Mesendoderm (in vitro differentiated cells): ENCODE results near the gene TBC1D4.

Experiments
- DNase-seq: peaks from one replicate; pipeline ENCODE4 v3.0.0; 2013
- H2AK5ac ChIP-seq: 2 replicates; pipeline ENCODE4 v1.6.1; 2013; ENCODE audit warnings: low read length, inconsistent platforms
- H2BK120ac ChIP-seq: 2 replicates; pipeline ENCODE4 v1.6.1; 2013; ENCODE audit warnings: low read depth, mild to moderate bottlenecking, low read length, moderate library complexity, mixed read lengths
- H2BK15ac ChIP-seq: replicated peaks from 2 replicates; pipeline ENCODE4 v1.6.1; 2013; ENCODE audit warnings: low read depth, mild to moderate bottlenecking, moderate library complexity
- H2BK5ac ChIP-seq: 2 replicates; pipeline ENCODE4 v1.6.1; 2013; ENCODE audit warnings: low read length, inconsistent platforms
- H3K18ac ChIP-seq: 2 replicates; pipeline ENCODE4 v1.6.1; 2013; ENCODE audit warnings: mild to moderate bottlenecking, low read length, mixed read lengths
- H3K23ac ChIP-seq: one replicate; pipeline ENCODE4 v1.6.1; 2013; ENCODE audit warnings: low read length
- H3K27ac ChIP-seq: 2 replicates; pipeline ENCODE4 v1.5.1; 2013; ENCODE audit warnings: low read depth, mild to moderate bottlenecking, inconsistent platforms, low read length, moderate library complexity
- H3K27me3 ChIP-seq: 2 replicates; pipeline ENCODE4 v1.6.1; 2013; ENCODE audit warnings: low read length, control low read depth, mild to moderate bottlenecking, inconsistent platforms; ENCODE audit not compliant: insufficient read depth, poor library complexity
- H3K36me3 ChIP-seq: 2 replicates; pipeline ENCODE4 v1.6.1; 2013; ENCODE audit warnings: low read length, inconsistent platforms; ENCODE audit not compliant: control insufficient read depth, insufficient read depth
- H3K4ac ChIP-seq: one replicate; pipeline ENCODE4 v1.6.1; 2013; ENCODE audit warnings: low read depth, mild to moderate bottlenecking, low read length, moderate library complexity
- H3K4me1 ChIP-seq: 2 replicates; pipeline ENCODE4 v1.6.1; 2013; ENCODE audit warnings: low read depth, low read length, inconsistent platforms; ENCODE audit not compliant: control insufficient read depth
- H3K4me2 ChIP-seq: 2 replicates; pipeline ENCODE4 v1.6.1; 2013; ENCODE audit warnings: low read length
- H3K4me3 ChIP-seq: 2 replicates; pipeline ENCODE4 v1.5.1; 2013; ENCODE audit warnings: mild to moderate bottlenecking, low read length
- H3K56ac ChIP-seq: one replicate; pipeline ENCODE4 v1.6.1; 2013; ENCODE audit warnings: low read length
- H3K79me1 ChIP-seq: 2 replicates; pipeline ENCODE4 v1.6.1; 2013; ENCODE audit warnings: low read length, inconsistent platforms
- H3K79me2 ChIP-seq: 2 replicates; pipeline ENCODE4 v1.6.1; 2013; ENCODE audit warnings: mild to moderate bottlenecking, low read length; ENCODE audit not compliant: control insufficient read depth, insufficient read depth
- H3K9ac ChIP-seq: 2 replicates; pipeline ENCODE4 v1.6.1; 2013; ENCODE audit warnings: low read length, inconsistent platforms
- H4K5ac ChIP-seq: one replicate; pipeline ENCODE4 v1.6.1; 2013; ENCODE audit warnings: low read length
- H4K8ac ChIP-seq: one replicate; pipeline ENCODE4 v1.6.1; 2013; ENCODE audit warnings: low read depth, mild to moderate bottlenecking, control low read depth, low read length, moderate library complexity
- WGBS: extraction: QIAGEN DNeasy Blood & Tissue Kit; methylation state at CpG from one replicate; pipeline ENCODE4 v1.1.7; 2013; ENCODE audit warnings: low lambda C conversion rate, missing lambda C conversion rate; ENCODE audit not compliant: insufficient coverage; ENCODE audit errors: extremely low coverage; 5-methylcytosine and 5-hydroxymethylcytosine counted together

The TBC1D4 gene

DNA sequence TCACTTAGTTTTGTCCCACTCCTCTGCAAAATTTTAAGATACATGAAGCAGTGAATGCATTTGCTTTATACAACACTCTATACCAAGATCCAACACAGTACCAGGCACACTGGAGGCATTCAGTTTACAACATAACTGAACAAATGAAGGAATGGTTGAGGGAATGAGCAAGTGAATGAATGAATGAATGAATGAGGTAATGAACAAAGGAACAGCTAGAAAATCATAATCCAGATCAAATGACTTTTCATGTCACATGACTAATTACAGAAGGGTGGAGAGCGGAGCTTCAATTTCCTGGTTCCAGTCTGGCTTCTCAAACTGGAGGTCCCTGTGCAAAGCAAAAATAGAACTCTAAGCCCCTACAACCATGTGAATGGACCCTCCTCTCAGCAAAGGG, 16.7 kb downstream of the TBC1D4 start:
- no peaks in the 10 kb centered on the region for H3K27me3 ChIP-seq

DNA sequence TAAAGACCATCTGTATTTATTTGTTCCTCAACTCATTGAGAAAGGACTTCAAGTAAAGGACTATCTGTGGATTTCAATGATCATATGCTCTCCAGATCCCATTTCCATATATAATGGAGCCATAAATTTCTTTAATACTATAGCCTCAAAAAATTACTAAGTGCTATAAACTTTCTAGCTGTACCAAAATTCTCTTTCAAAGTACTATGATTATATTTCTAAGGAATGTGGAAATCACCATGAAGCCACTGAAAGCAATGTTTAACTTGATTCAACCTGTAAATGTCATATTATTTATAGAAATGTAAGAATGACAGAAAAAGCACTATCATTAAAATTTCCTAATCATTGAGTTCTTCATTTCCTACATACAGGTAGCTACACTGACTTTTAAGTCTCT, 20.7 kb downstream of the TBC1D4 start:
- Histone ChIP-seq H3K9ac (no peak overlapping the region), H3K27me3 (no peaks in the 10 kb centered on the region), H3K23ac (no peak overlapping the region), H2BK120ac (no peak overlapping the region), H2BK15ac (no peak overlapping the region), H3K27ac (no peak overlapping the region), H4K5ac (no peak overlapping the region), H3K56ac (no peak overlapping the region), H3K79me2 (peaks cover 4% of the 10 kb centered on the region), H2BK5ac (no peak overlapping the region), H2AK5ac (no peak overlapping the region), H3K18ac (no peak overlapping the region), H3K4me3 (no peak overlapping the region), H4K8ac (no peak overlapping the region), H3K4me2 (no peak overlapping the region), H3K36me3 (no peaks in the 10 kb centered on the region), H3K79me1 (peaks cover 8% of the 10 kb centered on the region), H3K4me1 (peaks cover 5% of the 10 kb centered on the region), H3K4ac (no peak overlapping the region)
- DNase-seq = no peak

More for the DNA sequence above, 16.7 kb downstream of the TBC1D4 start:
- DNase-seq = no peak
- Histone ChIP-seq H3K18ac (no peak overlapping the region), H3K27ac (no peak overlapping the region), H3K23ac (no peak overlapping the region), H2BK120ac (no peak overlapping the region), H2AK5ac (no peak overlapping the region), H3K4ac (no peak overlapping the region), H3K4me2 (no peak overlapping the region), H4K5ac (no peak overlapping the region), H3K56ac (no peak overlapping the region), H3K79me2 (peaks cover 4% of the 10 kb centered on the region), H3K9ac (no peak overlapping the region), H2BK5ac (no peak overlapping the region), H3K4me3 (no peak overlapping the region), H3K79me1 (peaks cover 8% of the 10 kb centered on the region), H4K8ac (no peak overlapping the region), H3K36me3 (no peaks in the 10 kb centered on the region), H2BK15ac (no peak overlapping the region), H3K4me1 (no peaks in the 10 kb centered on the region)
- WGBS = no CpG with 5 or more reads among the region's 1 CpG

DNA sequence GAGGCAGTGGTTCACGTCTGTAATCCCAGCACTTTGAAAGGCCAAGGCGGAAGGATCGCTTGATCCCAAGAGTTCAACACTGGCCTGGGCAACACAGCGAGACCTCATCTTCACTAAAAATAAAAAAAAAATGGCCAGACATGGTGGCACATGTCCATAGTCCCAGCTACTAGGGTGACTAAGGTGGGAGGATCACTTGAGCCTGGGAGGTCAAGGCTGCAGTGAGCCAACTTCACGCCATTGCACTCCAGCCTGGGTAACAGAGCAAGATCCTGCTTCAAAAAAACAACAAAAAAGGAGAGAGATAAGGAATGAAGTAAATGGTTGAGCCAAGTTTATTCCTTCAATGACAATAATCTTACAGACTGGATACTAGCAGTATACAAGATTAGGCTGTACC, 21.3 kb downstream of the TBC1D4 start:
- Histone ChIP-seq H2AK5ac (no peak overlapping the region), H3K4me2 (no peak overlapping the region), H3K79me2 (peaks cover 2% of the 10 kb centered on the region), H3K27me3 (no peaks in the 10 kb centered on the region), H3K79me1 (peaks cover 5% of the 10 kb centered on the region), H3K4me3 (no peak overlapping the region), H2BK5ac (no peak overlapping the region), H4K8ac (no peak overlapping the region), H3K23ac (no peak overlapping the region), H4K5ac (no peak overlapping the region), H3K36me3 (no peaks in the 10 kb centered on the region), H3K4ac (no peak overlapping the region), H3K9ac (no peak overlapping the region), H2BK15ac (no peak overlapping the region), H3K18ac (no peak overlapping the region), H2BK120ac (no peak overlapping the region), H3K4me1 (peaks cover 5% of the 10 kb centered on the region), H3K27ac (no peak overlapping the region), H3K56ac (no peak overlapping the region)
- no CpG with 5 or more reads among the region's 5 CpGs for WGBS
- DNase-seq = no peak

DNA sequence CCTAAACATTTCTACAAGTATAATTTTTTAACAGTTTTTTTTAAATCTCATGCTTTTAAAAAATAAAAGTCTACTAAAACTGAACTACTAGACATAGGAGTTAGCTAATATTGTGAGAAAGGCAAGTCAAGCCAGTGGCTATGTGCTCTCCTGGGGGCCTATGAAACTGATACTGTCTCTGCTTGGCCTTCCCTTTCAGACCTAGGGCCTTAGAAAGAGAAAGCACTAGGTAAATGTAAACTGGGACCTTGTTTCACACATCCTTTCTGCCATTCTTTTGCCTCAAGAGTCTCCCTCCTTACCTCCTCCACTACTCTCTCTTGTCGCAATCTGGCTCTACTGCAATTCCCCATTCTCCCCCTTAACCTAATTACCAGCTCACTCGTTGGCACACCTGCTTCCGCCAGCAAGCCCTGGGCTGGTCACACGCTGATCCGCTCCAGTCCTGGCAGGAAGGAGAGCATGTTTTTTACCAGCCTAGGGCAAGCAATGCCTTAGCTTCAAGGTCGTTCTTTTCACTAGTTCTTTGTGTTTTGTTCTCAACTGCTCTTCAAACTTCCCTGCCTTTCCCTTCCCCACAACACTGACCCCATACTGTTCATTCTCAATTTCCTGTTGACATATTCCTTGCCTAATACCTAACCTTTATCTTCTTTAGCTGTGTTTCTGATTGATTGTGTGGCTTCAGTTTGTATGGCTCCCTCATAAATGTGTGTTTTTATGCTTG, 23.1 kb downstream of the TBC1D4 start:
- no peak overlapping the region for H3K23ac ChIP-seq
- no peak overlapping the region for H2BK15ac ChIP-seq
- H3K79me2 ChIP-seq = peaks cover 2% of the 10 kb centered on the region
- H2BK120ac ChIP-seq = no peak overlapping the region
- H3K4me2 ChIP-seq = no peak overlapping the region
- no peaks in the 10 kb centered on the region for H3K36me3 ChIP-seq
- no peak overlapping the region for H2AK5ac ChIP-seq
- no peak overlapping the region for H3K4ac ChIP-seq
- no CpG with 5 or more reads among the region's 6 CpGs for WGBS
- no peak overlapping the region for H4K5ac ChIP-seq
- no peak overlapping the region for H4K8ac ChIP-seq
- H3K4me1 ChIP-seq = peaks cover 5% of the 10 kb centered on the region
- H3K18ac ChIP-seq = no peak overlapping the region
- DNase-seq = peak; percentile 29
- no peaks in the 10 kb centered on the region for H3K27me3 ChIP-seq
- no peak overlapping the region for H3K4me3 ChIP-seq
- peak overlapping the region; percentile 26 for H3K56ac ChIP-seq
- no peak overlapping the region for H2BK5ac ChIP-seq
- H3K27ac ChIP-seq = no peak overlapping the region
- H3K79me1 ChIP-seq = peaks cover 3% of the 10 kb centered on the region
- H3K9ac ChIP-seq = no peak overlapping the region

DNA sequence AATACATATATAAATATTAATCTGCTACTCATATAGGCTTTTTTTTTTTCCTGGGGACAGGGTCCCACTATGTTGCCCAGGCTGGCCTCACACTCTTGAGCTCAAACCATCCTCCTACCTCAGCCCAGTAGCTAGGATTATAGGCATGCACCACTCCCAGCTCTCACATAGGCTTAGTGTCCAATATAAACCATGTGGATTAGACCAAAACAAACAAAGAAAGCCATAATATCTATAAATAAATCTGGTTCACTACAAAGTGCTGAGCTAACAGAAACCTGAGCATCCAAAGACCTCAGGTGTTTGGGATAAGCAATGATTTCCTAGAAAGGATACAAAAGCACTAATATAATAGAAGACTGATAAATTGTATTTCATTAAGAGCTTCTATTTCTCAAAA, 26.0 kb downstream of the TBC1D4 start:
- Histone ChIP-seq H3K79me2 (peaks cover 2% of the 10 kb centered on the region), H3K27ac (no peak overlapping the region), H2BK5ac (no peak overlapping the region), H4K8ac (no peak overlapping the region), H2BK15ac (no peak overlapping the region), H3K36me3 (no peaks in the 10 kb centered on the region), H3K56ac (no peak overlapping the region), H3K4ac (no peak overlapping the region), H3K4me1 (peaks cover 5% of the 10 kb centered on the region), H3K18ac (no peak overlapping the region), H2BK120ac (no peak overlapping the region), H2AK5ac (no peak overlapping the region), H3K27me3 (no peaks in the 10 kb centered on the region), H3K9ac (no peak overlapping the region), H4K5ac (no peak overlapping the region), H3K4me3 (no peak overlapping the region), H3K79me1 (peaks cover 3% of the 10 kb centered on the region), H3K4me2 (no peak overlapping the region), H3K23ac (no peak overlapping the region)
- no peak for DNase-seq

DNA sequence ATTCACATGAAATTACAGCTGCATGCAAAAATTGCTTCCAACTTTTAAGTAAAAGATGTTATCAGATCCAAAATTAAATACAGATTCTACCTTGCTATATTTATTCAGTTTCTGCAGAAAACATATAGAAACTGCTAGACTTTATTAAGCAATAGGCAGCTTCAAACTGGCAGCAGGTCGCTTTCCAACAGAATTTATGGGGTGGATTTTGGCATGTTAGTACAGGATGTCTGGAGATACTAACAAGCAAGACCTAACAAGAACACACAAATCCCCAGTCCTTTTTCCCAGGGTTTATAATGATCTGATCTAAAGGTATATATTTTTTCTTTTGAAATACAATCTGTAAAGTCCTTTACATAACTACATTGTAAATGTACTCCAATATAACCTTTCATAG, 27.5 kb downstream of the TBC1D4 start:
- H3K23ac ChIP-seq = no peak overlapping the region
- H3K79me1 ChIP-seq = no peaks in the 10 kb centered on the region
- peaks cover 5% of the 10 kb centered on the region for H3K4me1 ChIP-seq
- no peaks in the 10 kb centered on the region for H3K36me3 ChIP-seq
- no peak overlapping the region for H3K4me2 ChIP-seq
- H3K4me3 ChIP-seq = no peak overlapping the region
- no peak overlapping the region for H2BK120ac ChIP-seq
- H4K5ac ChIP-seq = no peak overlapping the region
- no peak overlapping the region for H4K8ac ChIP-seq
- H3K79me2 ChIP-seq = no peaks in the 10 kb centered on the region
- no peaks in the 10 kb centered on the region for H3K27me3 ChIP-seq
- WGBS = no CpG with 5 or more reads among the region's 1 CpG
- no peak overlapping the region for H3K56ac ChIP-seq
- DNase-seq = no peak
- H2AK5ac ChIP-seq = no peak overlapping the region
- no peak overlapping the region for H3K4ac ChIP-seq
- no peak overlapping the region for H3K18ac ChIP-seq
- H2BK5ac ChIP-seq = no peak overlapping the region
- no peak overlapping the region for H3K27ac ChIP-seq
- H2BK15ac ChIP-seq = no peak overlapping the region
- no peak overlapping the region for H3K9ac ChIP-seq
